B cell (primary cell): ENCODE data around the gene CPOX. TPM values are rescaled to one million over a fixed set of nuclear protein-coding genes. Genes with fewer than 3 reads are reported as not detected.

Experiments used
- ATAC-seq: fragments of 200-7000 bp; cut with Tn5 transposase; one replicate; pipeline ENCODE4 v1.10.0; 2021; ENCODE audit warnings: low read depth, mild to moderate bottlenecking, moderate number of reproducible peaks, moderate library complexity
- CTCF ChIA-PET: fragments of 350-600 bp; sonication (Branson Sonifier 250); formaldehyde crosslinking; loops from one replicate; lab custom pipeline; 2021; ENCODE audit warnings: antibody characterized with exemption, inconsistent platforms; lab: Charles Lee
- POLR2A ChIA-PET: fragments of 350-600 bp; sonication (Branson Sonifier 250); formaldehyde crosslinking; loops from one replicate; lab custom pipeline; 2021; ENCODE audit warnings: antibody characterized with exemption; lab: Charles Lee
- DNase-seq: peaks from one replicate; pipeline ENCODE4 v3.0.0; 2013
- H2AFZ ChIP-seq: 2 replicates; pipeline ENCODE4 v1.6.1; 2012; ENCODE audit warnings: mild to moderate bottlenecking, low read depth, low read length; ENCODE audit not compliant: insufficient read depth, poor library complexity, severe bottlenecking
- H3K27ac ChIP-seq, 2 donors: 1 replicate in 1 of 2; 2 replicates in 1 of 2; pipeline ENCODE4 v1.5.1; 2012 to 2013; ENCODE audit warnings: low read length in 2 of 2, mild to moderate bottlenecking in 2 of 2, moderate library complexity in 1 of 2
- H3K27me3 ChIP-seq, 4 experiments: fragments of 200-600 bp in 1 of 4; sonication (generic) in 1 of 4; replicated peaks in 1 of 4; 1 replicate in 2 of 4; 2 replicates in 2 of 4; pipeline versions ENCODE4 v1.6.1 to v1.7.0; 2013 to 2016; ENCODE audit warnings: low read length in 3 of 4, mild to moderate bottlenecking in 2 of 4, mixed read lengths in 1 of 4, moderate library complexity in 1 of 4; ENCODE audit not compliant: insufficient read depth in 4 of 4, control insufficient read depth in 3 of 4; ENCODE audit errors: control extremely low read depth in 1 of 4
- H3K36me3 ChIP-seq, 2 experiments: replicated peaks in 1 of 2; 1 replicate in 1 of 2; 2 replicates in 1 of 2; pipeline versions ENCODE4 v1.6.1 to v1.7.1; 2013; ENCODE audit warnings: low read length in 1 of 2; ENCODE audit not compliant: insufficient read depth in 2 of 2, control insufficient read depth in 1 of 2; ENCODE audit errors: control extremely low read depth in 1 of 2, extremely low read depth in 1 of 2
- H3K4me1 ChIP-seq, 2 donors: fragments of 200-600 bp in 1 of 2; sonication (generic) in 1 of 2; 1 replicate in 1 of 2; 2 replicates in 1 of 2; pipeline versions ENCODE4 v1.5.1 to v1.6.1; 2013 to 2017; ENCODE audit warnings: low read length in 2 of 2; ENCODE audit not compliant: control insufficient read depth in 2 of 2, insufficient read depth in 2 of 2
- H3K4me2 ChIP-seq: replicated peaks from 2 replicates; pipeline ENCODE3; 2012; ENCODE audit warnings: mild to moderate bottlenecking, low read depth, low read length; ENCODE audit not compliant: poor library complexity, severe bottlenecking
- H3K4me3 ChIP-seq, 5 experiments: fragments of 200-600 bp in 1 of 5; sonication (generic) in 1 of 5; 1 replicate in 3 of 5; 2 replicates in 2 of 5; pipeline versions ENCODE4 v1.5.1 to v1.7.0; 2011 to 2016; ENCODE audit warnings: low read length in 4 of 5, mild to moderate bottlenecking in 4 of 5, low read depth in 2 of 5, control low read depth in 1 of 5, moderate library complexity in 1 of 5; ENCODE audit not compliant: insufficient read depth in 1 of 5; ENCODE audit errors: control extremely low read depth in 1 of 5, extremely low read depth in 1 of 5
- H3K79me2 ChIP-seq: fragments of 200-600 bp; sonication (generic); one replicate; pipeline ENCODE4 v1.6.0; 2016; ENCODE audit warnings: low read length; ENCODE audit not compliant: control insufficient read depth, insufficient read depth
- H3K9ac ChIP-seq: fragments of 200-600 bp; sonication (generic); 2 replicates; pipeline ENCODE4 v1.6.1; 2017; ENCODE audit warnings: mild to moderate bottlenecking, low read length, moderate library complexity
- H3K9me3 ChIP-seq, 3 donors: one replicate each; pipeline versions ENCODE4 v1.6.1 to v1.7.1; 2013; ENCODE audit warnings: low read length in 2 of 3; ENCODE audit not compliant: control insufficient read depth in 2 of 3, insufficient read depth in 1 of 3; ENCODE audit errors: control extremely low read depth in 1 of 3
- H4K20me1 ChIP-seq: 2 replicates; pipeline ENCODE4 v1.6.0; 2012; ENCODE audit warnings: mild to moderate bottlenecking, low read length; ENCODE audit not compliant: insufficient read depth, control insufficient read depth, poor library complexity, severe bottlenecking
- H3K27ac Mint-ChIP-seq: one replicate; pipeline ENCODE4 v1.8.0; 2021; ENCODE audit warnings: mixed read lengths
- H3K27me3 Mint-ChIP-seq: one replicate; pipeline ENCODE4 v1.8.0; 2021; ENCODE audit warnings: mixed read lengths
- H3K4me1 Mint-ChIP-seq: one replicate; pipeline ENCODE4 v1.8.0; 2021; ENCODE audit warnings: mixed read lengths
- H3K4me3 Mint-ChIP-seq: one replicate; pipeline ENCODE4 v1.8.0; 2021; ENCODE audit warnings: mixed read lengths
- H3K9me3 Mint-ChIP-seq: one replicate; pipeline ENCODE4 v1.8.0; 2022; ENCODE audit warnings: mixed read lengths; ENCODE audit not compliant: insufficient read depth
- CTCF ChIP-seq: fragments of 200-600 bp; IDR thresholded peaks from one replicate; pipeline ENCODE4 v1.8.0; 2022; ENCODE audit warnings: antibody characterized with exemption, mild to moderate bottlenecking
- EZH2 ChIP-seq: IDR thresholded peaks from 2 replicates; pipeline ENCODE4 v1.6.1; 2012; ENCODE audit warnings: borderline replicate concordance, low read depth, mild to moderate bottlenecking, moderate library complexity, low read length; ENCODE audit not compliant: insufficient read depth, poor library complexity, severe bottlenecking
- WGBS: methylation state at CpG from one replicate; pipeline ENCODE4 v1.1.5; 2013; ENCODE audit warnings: missing lambda C conversion rate; ENCODE audit not compliant: insufficient coverage; 5-methylcytosine and 5-hydroxymethylcytosine counted together
- intact Hi-C: fragments of 100-400 bp; cut with micrococcal nuclease; formaldehyde crosslinking; loops from one replicate; pipeline ENCODE4 v1.10.0; 2022
- polyA plus RNA-seq: library from polyadenylated mRNA; depleted of rRNA; stranded (reverse); fragments of >200 nt; gene quantifications from 2 replicates; pipeline ENCODE4 v1.2.3, GENCODE V29; 2012
- total RNA-seq, 2 donors: library from RNA; stranded (reverse); fragments of 120-200 nt in 1 of 2; gene quantifications; 1 replicate in 1 of 2; 2 replicates in 1 of 2; pipeline versions ENCODE4 v1.2.3 to v1.2.4, GENCODE V29; 2013 to 2022

The CPOX gene
- total and polyA plus RNA-seq, 2 donors (not counting 1 experiment from before 2014, with no cell fraction given): 6.8 to 17.5 TPM

- Histone ChIP-seq H3K4me2 (no peak overlapping the region), H3K9ac (no peak overlapping the region), H3K4me3 (no peak overlapping the region), H3K27ac (no peak overlapping the region), H3K79me2 (no peaks in the 10 kb centered on the region), H4K20me1 (no peaks in the 10 kb centered on the region), H3K36me3 (peaks cover 11 to 24% of the 10 kb centered on the region in 2 experiments), H2AFZ (no peak overlapping the region), H3K4me1 (no peaks in the 10 kb centered on the region), H3K27me3 (no peaks in the 10 kb centered on the region), H3K9me3 (no peaks in the 10 kb centered on the region)
- ChIA-PET POLR2A (no interaction called here), CTCF (interaction anchor here (1.4 kb wide), 1 partner anchor 21 kb away, joined by 4 read pairs; no protein-coding TSS in a partner anchor)
- Mint-ChIP-seq H3K9me3 (no peaks in the 10 kb centered on the region), H3K27ac (no peak overlapping the region), H3K4me1 (no peaks in the 10 kb centered on the region), H3K4me3 (no peak overlapping the region), H3K27me3 (no peaks in the 10 kb centered on the region)
- ATAC-seq (no peak), DNase-seq (no peak)
- WGBS: 96% methylated on average over 5 of the region's 8 CpGs
- TF ChIP-seq EZH2 (no peak), CTCF (no peak)
- intact Hi-C loops: no loop called here
Measured at GRCh38 chr3:98580401-98581386, 12.7 kb downstream of the CPOX start.
